Esophagus (tissue), 2 donors: ENCODE measurements around the gene GNPTG. TPM values are rescaled to one million over a fixed set of nuclear protein-coding genes. Genes with fewer than 3 reads are reported as not detected.

Experiments
- H3K27ac ChIP-seq, 2 donors: one replicate each; pipeline ENCODE4 v1.5.1; 2013; ENCODE audit warnings: low read depth in 2 of 2, mild to moderate bottlenecking in 2 of 2, inconsistent platforms in 1 of 2, low read length in 1 of 2, moderate library complexity in 1 of 2
- H3K27me3 ChIP-seq, 2 donors: one replicate each; pipeline ENCODE4 v1.6.1; 2013; ENCODE audit warnings: low read length in 2 of 2, control low read depth in 1 of 2, mild to moderate bottlenecking in 1 of 2; ENCODE audit not compliant: insufficient read depth in 2 of 2, control insufficient read depth in 1 of 2
- H3K36me3 ChIP-seq, 2 donors: one replicate each; pipeline ENCODE4 v1.6.1; 2013; ENCODE audit warnings: low read length in 1 of 2; ENCODE audit not compliant: control insufficient read depth in 2 of 2, insufficient read depth in 2 of 2
- H3K4me1 ChIP-seq, 2 donors: one replicate each; pipeline ENCODE4 v1.6.1; 2013; ENCODE audit warnings: low read length in 1 of 2; ENCODE audit not compliant: control insufficient read depth in 2 of 2, insufficient read depth in 2 of 2
- H3K4me3 ChIP-seq, 2 donors: one replicate each; pipeline ENCODE4 v1.5.1; 2013; ENCODE audit warnings: low read length in 2 of 2, mild to moderate bottlenecking in 2 of 2, low read depth in 1 of 2, moderate library complexity in 1 of 2
- H3K9me3 ChIP-seq, 2 donors: one replicate each; pipeline ENCODE4 v1.6.1; 2013; ENCODE audit warnings: mild to moderate bottlenecking in 2 of 2, low read depth in 1 of 2, low read length in 1 of 2, moderate library complexity in 1 of 2; ENCODE audit not compliant: control insufficient read depth in 2 of 2, insufficient read depth in 1 of 2
- WGBS, 2 donors: extraction: QIAGEN DNeasy Blood & Tissue Kit; methylation state at CpG; one replicate each; pipeline ENCODE4 v1.1.7; 2013; 5-methylcytosine and 5-hydroxymethylcytosine counted together
- polyA plus RNA-seq, 2 donors: library from polyadenylated mRNA; stranded (reverse); fragments of 200-250 nt; gene quantifications; one replicate each; pipeline ENCODE4 v1.2.3, GENCODE V29; 2013
- donor health status: healthy with polysubstance abuse.
- donor health status: Bipolar disorder and iron deficiency.

The GNPTG gene
- polyA plus RNA-seq, 2 donors, result 33.6 to 39.1 TPM

DNA sequence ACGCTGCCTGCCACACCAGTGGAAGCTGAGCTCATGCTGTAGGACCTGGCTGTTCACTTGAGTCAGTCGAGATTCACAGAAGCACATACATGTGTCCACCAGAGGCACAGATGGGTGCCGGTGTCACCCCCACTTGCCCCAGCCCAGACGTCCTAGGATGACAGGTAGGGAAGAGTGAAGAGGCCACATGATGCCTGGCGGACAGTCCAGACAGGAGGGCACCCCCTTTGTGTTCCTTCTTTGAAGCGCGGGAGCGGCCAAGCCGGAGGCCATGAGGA, 33.5 kb upstream of the GNPTG start:
- WGBS, 2 donors, result 75 to 80% methylated on average over 9 of the region's 9 CpGs
- Histone ChIP-seq H3K9me3 (peaks cover 0 to 3% of the 10 kb centered on the region in 2 donors), H3K4me3 (no peak overlapping the region), H3K27me3 (no peaks in the 10 kb centered on the region), H3K4me1 (peaks cover 0 to under 1% of the 10 kb centered on the region in 2 donors), H3K36me3 (peaks cover 24 to 81% of the 10 kb centered on the region in 2 donors), H3K27ac (no peak overlapping the region)

DNA sequence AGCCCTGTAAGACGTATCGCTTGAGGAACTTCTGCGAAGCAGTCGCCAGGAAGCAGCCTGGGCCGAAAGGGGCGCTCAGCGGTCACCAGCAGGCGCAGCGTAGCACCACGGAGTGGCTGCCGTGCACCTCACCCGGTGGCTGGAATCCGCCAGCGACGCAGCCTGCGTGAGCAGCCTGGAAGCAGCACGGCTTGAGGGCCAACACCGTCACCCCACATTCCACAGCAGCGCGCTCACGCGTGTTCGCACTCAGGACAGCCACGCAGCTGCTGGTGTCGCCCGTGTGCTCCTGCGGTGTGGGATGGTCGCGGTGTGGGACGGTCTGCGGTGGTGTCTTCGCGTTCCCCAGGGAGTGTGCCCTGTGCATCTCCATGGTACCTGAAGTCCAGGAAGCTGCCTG, 32.7 kb upstream of the GNPTG start:
- H3K4me1 ChIP-seq, result peaks cover 0 to 2% of the 10 kb centered on the region in 2 donors
- H3K9me3 ChIP-seq, result peaks cover 0 to 3% of the 10 kb centered on the region in 2 donors
- H3K36me3 ChIP-seq, result peaks cover 19 to 84% of the 10 kb centered on the region in 2 donors
- no peaks in the 10 kb centered on the region for H3K27me3 ChIP-seq
- no peak overlapping the region for H3K4me3 ChIP-seq
- no peak overlapping the region for H3K27ac ChIP-seq
- WGBS, 2 donors, result 93 to 94% methylated on average over 31 to 33 of the region's 33 CpGs

DNA sequence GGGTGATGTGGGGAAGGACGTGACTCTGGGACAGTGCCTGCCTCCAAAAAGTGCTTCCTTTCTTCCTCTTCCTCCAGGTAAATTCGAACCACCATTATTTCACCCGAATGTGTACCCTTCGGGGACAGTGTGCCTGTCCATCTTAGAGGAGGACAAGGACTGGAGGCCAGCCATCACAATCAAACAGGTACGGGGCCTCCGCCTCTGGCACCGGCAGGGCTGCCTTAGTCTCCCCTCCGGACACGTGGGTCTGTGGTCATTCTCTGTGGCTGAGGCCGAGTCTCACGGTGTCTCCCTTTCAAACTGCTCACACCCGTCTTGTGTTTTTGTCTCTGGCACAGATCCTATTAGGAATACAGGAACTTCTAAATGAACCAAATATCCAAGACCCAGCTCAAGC, 31.6 kb upstream of the GNPTG start:
- H3K4me1 ChIP-seq, result peaks cover 0 to 2% of the 10 kb centered on the region in 2 donors
- no peak overlapping the region for H3K4me3 ChIP-seq
- WGBS, 2 donors, result 84 to 86% methylated on average over 12 of the region's 12 CpGs
- no peak overlapping the region for H3K27ac ChIP-seq
- H3K36me3 ChIP-seq, result peaks cover 14 to 82% of the 10 kb centered on the region in 2 donors
- H3K27me3 ChIP-seq, result no peaks in the 10 kb centered on the region
- peaks cover 0 to 3% of the 10 kb centered on the region in 2 donors for H3K9me3 ChIP-seq

DNA sequence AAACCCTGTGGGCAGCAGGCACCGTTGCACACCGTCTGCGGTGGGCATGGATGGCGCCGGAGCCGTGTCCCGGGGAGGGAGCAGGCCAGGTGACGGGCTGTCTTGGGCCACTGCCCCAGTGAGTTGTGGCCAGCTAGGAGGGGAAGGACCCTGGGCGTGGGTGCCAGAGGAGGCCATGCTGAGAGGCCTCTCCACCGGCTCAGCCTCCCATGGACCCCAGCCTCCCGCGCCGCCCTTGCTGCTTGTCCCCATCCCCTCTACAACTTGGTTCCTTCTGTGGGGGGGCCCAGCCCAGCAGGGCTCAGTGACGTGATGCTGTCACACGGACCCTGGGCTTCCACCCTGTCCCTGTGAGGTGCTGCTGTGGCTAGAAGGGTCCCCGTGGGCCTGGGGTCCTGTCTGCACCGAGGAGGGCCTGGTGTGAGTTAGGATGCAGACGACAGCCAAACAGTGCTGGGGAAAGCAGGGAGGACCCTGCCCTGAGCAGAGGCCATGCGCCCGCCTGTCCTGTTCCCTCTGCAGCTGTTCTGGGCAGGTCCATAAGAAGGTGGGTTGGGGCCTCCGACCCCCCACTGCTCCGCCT, 31.0 kb upstream of the GNPTG start:
- H3K36me3 ChIP-seq, result peaks cover 16 to 75% of the 10 kb centered on the region in 2 donors

DNA sequence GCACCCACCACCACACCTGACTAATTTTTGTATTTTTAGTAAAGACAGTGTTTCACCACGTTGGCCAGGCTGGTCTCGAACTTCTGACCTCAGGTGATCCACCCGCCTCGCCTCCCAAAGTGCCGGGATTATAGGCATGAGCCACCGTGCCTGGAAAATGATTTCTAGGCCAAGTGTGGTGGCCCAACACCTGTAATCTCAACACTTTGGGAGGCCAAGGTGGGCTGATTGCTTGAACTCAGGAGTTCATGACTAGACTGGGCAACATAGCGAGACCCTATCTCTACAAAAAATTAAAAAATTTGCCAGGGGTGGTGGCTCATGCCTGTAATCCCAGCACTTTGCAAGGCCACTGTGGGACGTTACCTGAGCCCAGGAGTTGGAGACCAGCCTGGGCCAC, 29.3 kb upstream of the GNPTG start:
- Histone ChIP-seq H3K27ac (no peak overlapping the region), H3K9me3 (peaks cover 0 to 3% of the 10 kb centered on the region in 2 donors), H3K4me3 (no peak overlapping the region), H3K27me3 (no peaks in the 10 kb centered on the region), H3K4me1 (peaks cover 0 to 2% of the 10 kb centered on the region in 2 donors), H3K36me3 (peaks cover 16 to 61% of the 10 kb centered on the region in 2 donors)
- 95 to 97% methylated on average over 8 of the region's 8 CpGs for WGBS, 2 donors

More for the DNA sequence above, 31.0 kb upstream of the GNPTG start:
- Histone ChIP-seq H3K27ac (no peak overlapping the region), H3K4me3 (no peak overlapping the region), H3K9me3 (peaks cover 0 to 3% of the 10 kb centered on the region in 2 donors), H3K4me1 (peaks cover 0 to 2% of the 10 kb centered on the region in 2 donors), H3K27me3 (no peaks in the 10 kb centered on the region)
- 86 to 90% methylated on average over 19 to 22 of the region's 22 CpGs for WGBS, 2 donors

DNA sequence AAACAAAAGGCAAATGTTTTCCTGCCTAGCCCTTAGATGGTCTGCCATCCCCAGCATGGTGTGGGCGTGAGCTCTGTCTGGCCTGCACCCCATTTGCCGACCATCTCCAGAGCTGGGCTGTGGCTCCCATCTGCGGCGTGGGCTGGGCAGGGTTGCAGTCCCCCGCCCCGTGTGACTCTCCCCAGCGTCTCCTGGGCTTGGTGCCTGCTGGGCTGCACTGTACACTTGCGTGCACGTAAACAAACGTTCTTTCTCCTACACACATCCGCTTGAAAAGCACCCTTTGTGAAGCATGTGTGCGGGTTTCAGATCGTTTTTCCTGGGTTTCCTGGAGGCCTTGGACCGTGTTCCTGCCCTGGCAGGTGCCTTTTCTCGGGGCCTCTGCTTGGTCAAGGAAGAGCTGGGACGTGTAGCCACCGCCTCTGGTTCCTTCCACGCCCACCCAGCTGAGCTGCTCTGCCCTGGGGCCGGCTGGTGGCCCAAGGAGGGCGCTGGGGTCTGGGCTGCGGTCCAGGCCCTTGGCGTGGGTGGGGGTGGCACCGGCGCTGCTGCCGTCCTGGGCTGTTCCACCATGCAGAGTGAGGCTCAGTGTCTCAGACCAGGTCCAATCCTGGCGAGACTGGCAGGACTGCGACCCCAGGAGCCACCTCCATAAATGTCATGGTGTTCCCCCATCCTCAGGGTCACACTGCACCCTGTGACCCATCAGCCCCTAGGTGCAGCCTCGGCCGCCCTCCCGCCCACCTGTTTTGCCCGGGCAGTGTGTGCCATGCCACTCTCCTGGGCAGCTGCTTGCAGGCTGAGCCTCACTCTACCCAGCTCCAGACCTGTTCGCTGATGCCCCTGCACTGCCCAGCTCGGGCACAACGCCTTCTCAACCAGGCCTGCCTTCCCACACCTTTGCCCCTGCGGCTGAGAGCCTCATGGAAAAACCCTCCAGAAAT, 28.2 kb upstream of the GNPTG start:
- Histone ChIP-seq H3K27ac (no peak overlapping the region), H3K36me3 (peaks cover 16 to 51% of the 10 kb centered on the region in 2 donors), H3K4me1 (peaks cover 0 to 2% of the 10 kb centered on the region in 2 donors), H3K27me3 (no peaks in the 10 kb centered on the region), H3K4me3 (no peak overlapping the region), H3K9me3 (peaks cover 0 to 3% of the 10 kb centered on the region in 2 donors)
- WGBS, 2 donors, result 80 to 83% methylated on average over 35 of the region's 35 CpGs

DNA sequence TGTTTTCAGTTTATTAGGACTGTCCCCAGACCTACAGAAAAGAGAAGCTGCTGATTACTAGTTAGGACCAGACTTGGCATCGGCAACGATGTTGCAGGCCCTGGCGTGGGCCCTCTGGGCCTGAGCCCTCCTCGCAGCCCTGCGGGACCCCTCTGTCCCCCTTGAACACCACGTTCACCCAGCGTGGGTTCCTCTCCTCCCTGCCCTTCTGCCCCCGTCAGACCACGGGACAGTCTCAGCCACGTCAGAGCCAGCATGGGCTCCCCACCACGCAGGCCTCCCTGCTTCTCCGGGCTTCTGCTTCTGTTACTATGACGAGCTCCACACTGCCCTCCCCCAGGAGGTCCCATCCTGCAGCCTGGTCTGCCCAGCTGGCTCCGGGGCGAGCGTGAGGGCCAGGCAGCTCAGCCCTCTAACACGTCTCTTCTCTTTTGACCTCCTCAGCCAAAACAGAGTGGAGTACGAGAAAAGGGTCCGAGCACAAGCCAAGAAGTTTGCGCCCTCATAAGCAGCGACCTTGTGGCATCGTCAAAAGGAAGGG, 27.4 kb upstream of the GNPTG start:
- Histone ChIP-seq H3K4me1 (peaks cover 0 to 2% of the 10 kb centered on the region in 2 donors), H3K9me3 (peaks cover 0 to 3% of the 10 kb centered on the region in 2 donors), H3K27me3 (no peaks in the 10 kb centered on the region), H3K4me3 (no peak overlapping the region), H3K27ac (no peak overlapping the region), H3K36me3 (peaks cover 16 to 44% of the 10 kb centered on the region in 2 donors)
- 82 to 84% methylated on average over 22 of the region's 22 CpGs for WGBS, 2 donors

DNA sequence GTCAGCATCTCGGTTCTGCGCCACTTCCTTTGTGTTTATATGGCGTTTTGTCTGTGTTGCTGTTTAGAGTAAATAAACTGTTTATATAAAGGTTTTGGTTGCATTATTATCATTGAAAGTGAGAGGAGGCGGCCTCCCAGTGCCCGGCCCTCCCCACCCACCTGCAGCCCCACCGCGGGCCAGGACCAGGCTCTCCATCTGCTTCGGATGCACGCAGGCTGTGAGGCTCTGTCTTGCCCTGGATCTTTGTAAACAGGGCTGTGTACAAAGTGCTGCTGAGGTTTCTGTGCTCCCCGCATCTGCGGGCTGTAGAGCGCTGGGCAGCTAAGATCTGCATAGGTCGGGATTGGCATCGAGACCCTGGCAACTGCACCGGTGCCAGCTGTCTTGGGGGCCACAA, 26.5 kb upstream of the GNPTG start:
- Histone ChIP-seq H3K27ac (no peak overlapping the region), H3K4me3 (no peak overlapping the region), H3K27me3 (no peaks in the 10 kb centered on the region), H3K4me1 (peaks cover 0 to 2% of the 10 kb centered on the region in 2 donors), H3K9me3 (peaks cover 3 to 4% of the 10 kb centered on the region in 2 donors), H3K36me3 (peaks cover 7 to 36% of the 10 kb centered on the region in 2 donors)
- 82 to 84% methylated on average over 15 of the region's 15 CpGs for WGBS, 2 donors

DNA sequence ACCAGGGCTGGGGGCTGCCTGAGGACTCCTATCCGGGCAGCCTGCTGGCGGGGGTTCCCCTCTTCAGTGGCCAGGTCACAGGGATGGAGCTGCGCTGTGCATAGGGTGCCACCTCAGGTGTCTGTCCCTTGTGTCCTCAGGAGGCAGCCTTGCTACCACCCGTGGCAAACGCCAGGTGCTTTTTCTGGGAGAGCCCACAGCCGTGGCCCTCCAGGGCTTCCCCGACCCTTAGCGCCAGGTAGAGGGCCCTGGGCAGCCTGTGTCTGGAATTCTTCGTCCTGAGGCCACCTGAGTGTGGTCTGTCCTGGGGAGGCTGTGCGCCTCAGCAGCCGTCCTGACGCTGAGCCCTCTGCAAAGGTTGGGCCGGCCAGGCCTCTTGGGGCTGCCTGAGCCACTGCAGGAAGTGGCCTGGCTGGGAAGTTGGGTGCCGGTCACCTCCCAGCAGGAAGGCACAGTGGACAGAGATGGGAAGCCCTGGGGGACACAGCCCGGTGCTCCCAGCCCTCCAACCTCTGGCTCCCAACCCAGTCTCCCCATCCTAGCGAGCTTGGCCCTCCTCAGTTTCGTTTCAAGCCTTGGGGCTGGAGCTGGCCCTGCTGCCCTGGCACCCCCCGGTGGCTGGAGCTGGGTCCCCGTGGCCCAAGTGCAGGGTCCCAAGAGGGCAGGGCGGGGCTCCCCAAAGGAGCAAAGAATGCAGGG, 25.9 kb upstream of the GNPTG start:
- Histone ChIP-seq H3K4me1 (peaks cover 0 to 2% of the 10 kb centered on the region in 2 donors), H3K9me3 (peaks cover 6 to 8% of the 10 kb centered on the region in 2 donors), H3K27ac (no peak overlapping the region), H3K36me3 (peaks cover 5 to 30% of the 10 kb centered on the region in 2 donors), H3K27me3 (no peaks in the 10 kb centered on the region), H3K4me3 (no peak overlapping the region)
- WGBS, 2 donors, result 67% methylated on average over 19 to 20 of the region's 20 CpGs
